K562 (cell line): ENCODE measurements around the gene LRRC26. TPM values are rescaled to one million over a fixed set of nuclear protein-coding genes. Genes with fewer than 3 reads are reported as not detected.
A peak's percentile ranks its signal among the peaks of the same experiment; 100 is the strongest.

ENCODE experiments used
- ATAC-seq: fragments of 200-7000 bp; cut with Tn5 transposase; 3 replicates; pipeline ENCODE4 v1.9.1; 2020; ENCODE audit warnings: moderate library complexity
- BruUV-seq: library from RNA; stranded (reverse); fragments of 400-500 nt; replicated peaks from 2 replicates; lab custom pipeline; 2021; lab: Mats Ljungman, UMichigan
- CTCF ChIA-PET: fragments of 300-600 bp; formaldehyde crosslinking; extraction: SDS; loops from one replicate; lab custom pipeline; 2021; ENCODE audit warnings: low intra/inter-chr PET ratio; lab: Yijun Ruan, JAX
- POLR2A ChIA-PET: fragments of 300-600, 350-650 bp; sonication (Branson Sonifier 250); formaldehyde crosslinking; extraction: SDS; loops from one replicate; lab custom pipeline; 2021; ENCODE audit warnings: antibody characterized with exemption, inconsistent platforms; lab: Yijun Ruan, JAX
- DNase-seq, 4 experiments: peaks; one replicate each; pipeline versions ENCODE4 v3.0.0 to v3.0.0-alpha.2; 2011 to 2018; ENCODE audit warnings: low spot score in 3 of 4, mixed read lengths in 3 of 4; ENCODE audit errors: extremely low read depth in 1 of 4
- FAIRE-seq: peaks from 2 replicates; lab custom pipeline; 2011; peaks lifted over from hg19 to GRCh38; lab: Jason Lieb, UNC
- H2AFZ ChIP-seq: 2 replicates; pipeline ENCODE4 v1.6.0; 2011; ENCODE audit warnings: low read depth, low read length, control low read depth, inconsistent platforms
- H3K27ac ChIP-seq: fragments of 200-600 bp; 3 replicates; pipeline ENCODE4 v1.8.0; 2011; ENCODE audit warnings: low read depth, mild to moderate bottlenecking, control low read depth, inconsistent platforms, low read length, moderate library complexity, mixed read lengths; ENCODE audit errors: extremely low read depth
- H3K27me3 ChIP-seq, 2 experiments: fragments of 300-600 bp in 1 of 2; 2 replicates in 1 of 2; 3 replicates in 1 of 2; pipeline versions ENCODE4 v1.6.0 to v1.8.0; 2011; ENCODE audit warnings: inconsistent platforms in 2 of 2, low read length in 2 of 2, mild to moderate bottlenecking in 1 of 2, mixed read lengths in 1 of 2, moderate library complexity in 1 of 2; ENCODE audit not compliant: control insufficient read depth in 2 of 2, insufficient read depth in 2 of 2
- H3K36me3 ChIP-seq: fragments of 300-600 bp; 3 replicates; pipeline ENCODE4 v1.8.0; 2011; ENCODE audit warnings: mild to moderate bottlenecking, low read length, inconsistent platforms; ENCODE audit not compliant: control insufficient read depth, insufficient read depth
- H3K4me1 ChIP-seq, 2 experiments: fragments of 200-600 bp in 1 of 2; replicated peaks in 1 of 2; 2 replicates in 1 of 2; 3 replicates in 1 of 2; pipeline versions ENCODE4 v1.5.1 to v1.8.0; 2011; ENCODE audit warnings: inconsistent platforms in 2 of 2, low read length in 2 of 2, mild to moderate bottlenecking in 1 of 2, mixed read lengths in 1 of 2, moderate library complexity in 1 of 2; ENCODE audit not compliant: control insufficient read depth in 2 of 2, insufficient read depth in 2 of 2
- H3K4me2 ChIP-seq: 2 replicates; pipeline ENCODE4 v1.6.1; 2011; ENCODE audit warnings: low read length, control low read depth, inconsistent platforms, mixed read lengths; ENCODE audit not compliant: insufficient read depth
- H3K4me3 ChIP-seq: fragments of 200-600 bp; sonication (generic), shearing (Covaris generic); 2 replicates; pipeline ENCODE4 v1.5.1; 2016; ENCODE audit warnings: control low read depth, inconsistent platforms
- H3K79me2 ChIP-seq: fragments of 200-600 bp; 3 replicates; pipeline ENCODE4 v1.8.0; 2011; ENCODE audit warnings: low read length, inconsistent platforms; ENCODE audit not compliant: control insufficient read depth, insufficient read depth
- H3K9ac ChIP-seq, 2 experiments: 2 replicates each; pipeline versions ENCODE4 v1.6.0 to v1.6.1; 2011; ENCODE audit warnings: low read depth in 2 of 2, low read length in 2 of 2, control low read depth in 1 of 2, inconsistent platforms in 1 of 2, mild to moderate bottlenecking in 1 of 2, mixed read lengths in 1 of 2; ENCODE audit not compliant: insufficient read depth in 1 of 2
- H3K9me1 ChIP-seq: one replicate; pipeline ENCODE4 v1.6.0; 2011; ENCODE audit warnings: inconsistent platforms, mild to moderate bottlenecking, low read length, moderate library complexity; ENCODE audit not compliant: control insufficient read depth, insufficient read depth
- H3K9me3 ChIP-seq: replicated peaks from 2 replicates; pipeline ENCODE4 v1.5.1; 2011; ENCODE audit warnings: low read depth, low read length, inconsistent platforms; ENCODE audit not compliant: control insufficient read depth, insufficient read depth
- H4K20me1 ChIP-seq: replicated peaks from 2 replicates; pipeline ENCODE4 v1.6.1; 2011; ENCODE audit warnings: low read length, inconsistent platforms, mixed read lengths; ENCODE audit not compliant: control insufficient read depth, insufficient read depth
- CTCF ChIP-seq, 3 experiments: IDR thresholded peaks in 2 of 3; conservative IDR thresholded peaks in 1 of 3; 2 replicates each; pipeline ENCODE4 v1.5.1; 2011 to 2012; ENCODE audit warnings: low read length in 3 of 3, mild to moderate bottlenecking in 3 of 3, control low read depth in 2 of 3, improper control_type of control experiment in 1 of 3, inconsistent platforms in 1 of 3, low read depth in 1 of 3, mixed read lengths in 1 of 3, moderate library complexity in 1 of 3; ENCODE audit not compliant: insufficient read depth in 2 of 3
- MIER1 ChIP-seq: fragments of 450-650 bp; IDR thresholded peaks from 2 replicates; pipeline ENCODE4 v1.6.1; 2016; ENCODE audit warnings: antibody characterized with exemption, mild to moderate bottlenecking, low read depth
- POLR2G ChIP-seq: fragments of 200-400 bp; formaldehyde crosslinking; IDR thresholded peaks from 2 replicates; pipeline ENCODE4 v1.6.1; 2017; ENCODE audit warnings: low read depth, mild to moderate bottlenecking, antibody characterized with exemption, low read length, moderate library complexity
- SP1 ChIP-seq: sonication (generic); formaldehyde crosslinking; IDR thresholded peaks from 2 replicates; pipeline ENCODE4 v1.8.1; 2022; ENCODE audit warnings: mild to moderate bottlenecking, missing genetic modification reagents
- SP2 ChIP-seq: IDR thresholded peaks from 2 replicates; pipeline ENCODE4 v1.6.1; 2011; ENCODE audit warnings: mild to moderate bottlenecking, low read depth, low read length, moderate library complexity; ENCODE audit not compliant: poor library complexity, severe bottlenecking; ENCODE audit errors: extremely low read depth
- WGBS: fragments of 100-300 bp; shearing (Covaris generic); methylation state at CpG from one replicate; pipeline ENCODE4 v1.1.6; 2016; ENCODE audit warnings: low coverage, mixed read lengths; ENCODE audit not compliant: insufficient coverage; ENCODE audit errors: missing lambda C conversion rate; 5-methylcytosine and 5-hydroxymethylcytosine counted together
- in situ Hi-C: fragments of 300-500 bp; cut with MboI; formaldehyde crosslinking; loops from 4 replicates; pipeline ENCODE4 v1.15.0; 2018; ENCODE audit warnings: inconsistent platforms, mixed read lengths
- intact Hi-C: fragments of 100-400 bp; cut with micrococcal nuclease; formaldehyde crosslinking; loops from 2 replicates; pipeline ENCODE4 v1.14.2; 2022
- polyA plus RNA-seq, 8 experiments: library from polyadenylated mRNA; depleted of rRNA in 4 of 8; stranded (reverse) in 5 of 8; unstranded in 3 of 8; fragments of >200 nt; fragmentation: Nextera tagmentation in 2 of 8; fragmentation: Illumina TruSeq in 1 of 8; extraction: Ambion mirVana in 2 of 8; extraction: Trizol in 1 of 8; gene quantifications; 2 replicates each; pipeline versions ENCODE4 v1.2.1 to v1.2.3, GENCODE V29; 2011 to 2014; ENCODE audit warnings: inconsistent platforms in 1 of 8, missing spikeins in 1 of 8
- total RNA-seq, 7 experiments: library from RNA; depleted of rRNA in 6 of 7; stranded (reverse); fragments of >200 nt in 6 of 7; fragmentation: Illumina TruSeq in 2 of 7; extraction: Trizol in 2 of 7; gene quantifications; 2 replicates each; pipeline versions ENCODE4 v1.2.1 to v1.2.3, GENCODE V29; 2011 to 2021; ENCODE audit warnings: low replicate concordance in 1 of 7

The LRRC26 gene
- total and polyA plus RNA-seq, 9 of the 15 experiments (the other 6 are each of a cell fraction or from before 2014, with no cell fraction given), result not detected

- Histone ChIP-seq H3K27ac (no peak overlapping the region), H3K9ac (no peak overlapping the region; a peak in 1 of 4 replicates), H3K27me3 (no peaks in the 10 kb centered on the region), H3K4me1 (peaks cover 25 to 73% of the 10 kb centered on the region in 2 experiments), H3K36me3 (peaks cover 43% of the 10 kb centered on the region; the same call in 2 of the 3 replicates), H3K9me3 (no peaks in the 10 kb centered on the region), H3K4me3 (no peak overlapping the region), H4K20me1 (peaks cover 3% of the 10 kb centered on the region; the same call in 1 of the 2 replicates), H3K9me1 (no peaks in the 10 kb centered on the region), H3K79me2 (peaks cover 18% of the 10 kb centered on the region; the same call in 2 of the 3 replicates), H3K4me2 (no peak overlapping the region), H2AFZ (no peak overlapping the region)
- ChIA-PET CTCF (no interaction called here), POLR2A (interaction anchor here (0.7 to 1.2 kb wide), 3 partner anchors 26 to 31 kb away, joined by 3 to 4 read pairs (median 3); partner anchors contain the start of gene TUBB4B)
- TF ChIP-seq SP2, result no peak
- 0 out of 2 replicates have a peak, but pooled peaks have one; percentile 21 for TF ChIP-seq SP1
- no peak for ATAC-seq
- 84% methylated on average over 18 of the region's 19 CpGs for WGBS
- in situ Hi-C loops, result no loop called here
- intact Hi-C loops, result no loop called here
- FAIRE-seq, result no peak
- DNase-seq, result no peak
- no TSS peak for BruUV-seq
Observed at GRCh38 chr9:137214620-137215019, 44.8 kb upstream of the LRRC26 start.

GRCh38 chr9:137213160-137214060 is 43.6 kb upstream of the LRRC26 start:
- Histone ChIP-seq H3K4me2 (no peak overlapping the region), H4K20me1 (peaks cover 3% of the 10 kb centered on the region; the same call in 1 of the 2 replicates), H3K4me3 (no peak overlapping the region), H2AFZ (no peak overlapping the region), H3K4me1 (peaks cover 14 to 61% of the 10 kb centered on the region in 2 experiments), H3K79me2 (peaks cover 12% of the 10 kb centered on the region; the same call in 2 of the 3 replicates), H3K27ac (no peak overlapping the region), H3K9ac (no peak overlapping the region), H3K9me1 (no peaks in the 10 kb centered on the region), H3K27me3 (no peaks in the 10 kb centered on the region), H3K36me3 (peaks cover 48% of the 10 kb centered on the region; the same call in 2 of the 3 replicates), H3K9me3 (no peaks in the 10 kb centered on the region)
- no peak for ATAC-seq
- DNase-seq, result no peak
- no peak for FAIRE-seq
- in situ Hi-C loops (no loop called here), intact Hi-C loops (no loop called here)
- no TSS peak for BruUV-seq
- ChIA-PET POLR2A (interaction anchor here (1.0 to 1.2 kb wide), 2 partner anchors 9 to 32 kb away, joined by 3 read pairs; no protein-coding TSS in a partner anchor), CTCF (no interaction called here)
- WGBS, result 89% methylated on average over 26 of the region's 49 CpGs
- no peak for TF ChIP-seq MIER1
- TF ChIP-seq POLR2G, result peak; percentile 56; the same call in 1 of the 2 replicates
- peak in 2 of 3 experiments; percentile 32 to 41; a peak in 3 of 6 replicates for TF ChIP-seq CTCF (IDR thresholded peaks at IDR 0.05 in 2 of 3, conservative IDR thresholded peaks at IDR 0.05 in 1 of 3; ENCODE audit: insufficient read depth in 2 of 3, low read depth in 1 of 3, low read length in 3 of 3)
